ENCODE data around the gene RCBTB2. TPM values are rescaled to one million over a fixed set of nuclear protein-coding genes. Genes with fewer than 3 reads are reported as not detected.

RCBTB2 gene
- total RNA-seq, 1 experiment from 2014 or later, result 11.7 TPM

- H3K79me1 ChIP-seq (ENCODE audit: insufficient read depth, low read depth, low read length, poor library complexity, severe bottlenecking), result no peaks in the 10 kb centered on the region
- H3K56ac ChIP-seq (ENCODE audit: insufficient read length, low read depth, low read length), result no peak overlapping the region
- H4K5ac ChIP-seq (ENCODE audit: insufficient read length, low read depth, low read length), result no peak overlapping the region
- peaks cover 2 to 7% of the 10 kb centered on the region in 2 experiments; a peak in 4 of 5 replicates for H3K9me3 Mint-ChIP-seq
- H3K36me3 Mint-ChIP-seq (ENCODE audit: insufficient read depth in 1 of 3, low read depth in 3 of 3), result peaks cover 15 to 30% (median 18%) of the 10 kb centered on the region in 3 experiments; a peak in 6 of 7 replicates
- no peak overlapping the region for H3K27ac Mint-ChIP-seq
- no peaks in the 10 kb centered on the region for H3K4me1 ChIP-seq (ENCODE audit: insufficient read depth, low read length)
- H3K23ac ChIP-seq (ENCODE audit: insufficient read length, low read depth, low read length), result no peak overlapping the region
- no peak for TF ChIP-seq CTCF (conservative IDR thresholded peaks at IDR 0.05)
- no peak overlapping the region for H3K4ac ChIP-seq (ENCODE audit: low read depth, low read length)
- H2BK20ac ChIP-seq (ENCODE audit: low read depth, low read length, poor library complexity, severe bottlenecking), result no peak overlapping the region
- no peaks in the 10 kb centered on the region for H3K9me3 ChIP-seq (ENCODE audit: control insufficient read depth, low read depth, low read length)
- H3K27me3 Mint-ChIP-seq (ENCODE audit: low read depth), result no peaks in the 10 kb centered on the region
- no peak overlapping the region for H2AFZ ChIP-seq (ENCODE audit: low read length)
- H3K4me3 Mint-ChIP-seq, result no peak overlapping the region
- H2BK12ac ChIP-seq (ENCODE audit: insufficient read length, low read depth, low read length), result no peak overlapping the region
- no peak overlapping the region for H3K4me2 ChIP-seq (ENCODE audit: insufficient read depth, insufficient read length, low read length)
- no peak overlapping the region for H3K18ac ChIP-seq (ENCODE audit: insufficient read length, low read depth, low read length)
- DNase-seq, result no peak
- H3K27me3 ChIP-seq (ENCODE audit: insufficient read depth, low read length), result no peaks in the 10 kb centered on the region
- no peak overlapping the region for H3K27ac ChIP-seq (ENCODE audit: insufficient read length, low read depth, low read length)
- no peaks in the 10 kb centered on the region for H3K23me2 ChIP-seq (ENCODE audit: insufficient read length, low read depth, low read length, poor library complexity, severe bottlenecking)
- no peak overlapping the region for H4K8ac ChIP-seq (replicated peaks; ENCODE audit: insufficient read length, low read depth, low read length)
- no peak overlapping the region for H2BK5ac ChIP-seq (ENCODE audit: insufficient read length, low read length)
- H2AK5ac ChIP-seq (ENCODE audit: insufficient read length, low read length), result no peak overlapping the region
- H3K9ac ChIP-seq (ENCODE audit: extremely low read depth, insufficient read length, low read length), result no peak overlapping the region
- peaks cover 2 to 4% of the 10 kb centered on the region in 2 experiments; a peak in 2 of 4 replicates for H3K4me1 Mint-ChIP-seq
- H3T11ph ChIP-seq (ENCODE audit: low read length), result no peak overlapping the region
- no peak overlapping the region for H3K14ac ChIP-seq (ENCODE audit: insufficient read depth, low read length)
- H4K20me1 ChIP-seq (ENCODE audit: control insufficient read depth, insufficient read depth, insufficient read length), result no peaks in the 10 kb centered on the region
- no peaks in the 10 kb centered on the region for H3K79me2 ChIP-seq (ENCODE audit: insufficient read depth, low read length)
- H4K91ac ChIP-seq (ENCODE audit: insufficient read length, low read depth, low read length), result no peak overlapping the region
- no peak overlapping the region for H2BK15ac ChIP-seq (ENCODE audit: low read depth, low read length)
- no peak overlapping the region for H2BK120ac ChIP-seq (ENCODE audit: low read depth, low read length, poor library complexity, severe bottlenecking)
Observed at GRCh38 chr13:48489666-48490065, 43.2 kb downstream of the RCBTB2 start.

Measured in H9 (cell line).